Measurements from ENCODE around the gene NR4A1.

- TF ChIP-seq CTCF (conservative IDR thresholded peaks at IDR 0.05; ENCODE audit: low read length) (no peak), EZH2phosphoT487 (IDR thresholded peaks at IDR 0.05; ENCODE audit: borderline replicate concordance) (no peak)
Measured at GRCh38 chr12:52022841-52023181, 28.4 kb upstream of the NR4A1 start.
